ENCODE measurements around the gene SURF1. TPM values are rescaled to one million over a fixed set of nuclear protein-coding genes. Genes with fewer than 3 reads are reported as not detected.
A peak's percentile ranks its signal among the peaks of the same experiment; 100 is the strongest.

SURF1 gene
- total RNA-seq, 1 donor from 2014 or later: 42.9 TPM

GRCh38 chr9:133384736-133385321, 28.5 kb upstream of the SURF1 start:
- DNase-seq (ENCODE audit: low spot score, unreplicated experiment): no peak
- Mint-ChIP-seq H3K4me1 (ENCODE audit: low read depth) (peaks cover 9% of the 10 kb centered on the region), H3K9me3 (ENCODE audit: low read depth) (no peaks in the 10 kb centered on the region), H3K36me3 (ENCODE audit: insufficient read depth) (no peaks in the 10 kb centered on the region), H3K27ac (peak overlapping the region; percentile 70), H3K4me3 (ENCODE audit: low read depth) (no peak overlapping the region), H3K27me3 (no peaks in the 10 kb centered on the region)
- TF ChIP-seq CTCF (IDR thresholded peaks at IDR 0.05; ENCODE audit: unreplicated experiment): no peak

- Mint-ChIP-seq H3K9me3 (ENCODE audit: low read depth) (no peaks in the 10 kb centered on the region), H3K4me3 (ENCODE audit: low read depth) (no peak overlapping the region), H3K4me1 (ENCODE audit: low read depth) (peaks cover 7% of the 10 kb centered on the region), H3K36me3 (ENCODE audit: insufficient read depth) (no peaks in the 10 kb centered on the region), H3K27me3 (no peaks in the 10 kb centered on the region), H3K27ac (no peak overlapping the region)
- no peak for DNase-seq (ENCODE audit: low spot score, unreplicated experiment)
- TF ChIP-seq CTCF (IDR thresholded peaks at IDR 0.05; ENCODE audit: unreplicated experiment): no peak
Measured at GRCh38 chr9:133383438-133383837, 27.2 kb upstream of the SURF1 start.

GRCh38 chr9:133382507-133383141, 26.3 kb upstream of the SURF1 start:
- no peak for DNase-seq (ENCODE audit: low spot score, unreplicated experiment)
- H3K4me3 Mint-ChIP-seq (ENCODE audit: low read depth): no peak overlapping the region
- H3K4me1 Mint-ChIP-seq (ENCODE audit: low read depth): peaks cover 7% of the 10 kb centered on the region
- H3K27me3 Mint-ChIP-seq: no peaks in the 10 kb centered on the region
- no peak for TF ChIP-seq CTCF (IDR thresholded peaks at IDR 0.05; ENCODE audit: unreplicated experiment)
- H3K27ac Mint-ChIP-seq: no peak overlapping the region
- no peaks in the 10 kb centered on the region for H3K9me3 Mint-ChIP-seq (ENCODE audit: low read depth)
- H3K36me3 Mint-ChIP-seq (ENCODE audit: insufficient read depth): no peaks in the 10 kb centered on the region

- H3K36me3 Mint-ChIP-seq (ENCODE audit: insufficient read depth): no peaks in the 10 kb centered on the region
- peaks cover 7% of the 10 kb centered on the region for H3K4me1 Mint-ChIP-seq (ENCODE audit: low read depth)
- H3K4me3 Mint-ChIP-seq (ENCODE audit: low read depth): no peak overlapping the region
- H3K27ac Mint-ChIP-seq: no peak overlapping the region
- no peaks in the 10 kb centered on the region for H3K27me3 Mint-ChIP-seq
- TF ChIP-seq CTCF (IDR thresholded peaks at IDR 0.05; ENCODE audit: unreplicated experiment): no peak
- no peak for DNase-seq (ENCODE audit: low spot score, unreplicated experiment)
- no peaks in the 10 kb centered on the region for H3K9me3 Mint-ChIP-seq (ENCODE audit: low read depth)
Measured at GRCh38 chr9:133380734-133381133, 24.4 kb upstream of the SURF1 start.

- Mint-ChIP-seq H3K36me3 (ENCODE audit: insufficient read depth) (no peaks in the 10 kb centered on the region), H3K27me3 (no peaks in the 10 kb centered on the region), H3K27ac (no peak overlapping the region), H3K4me1 (ENCODE audit: low read depth) (peaks cover 6% of the 10 kb centered on the region), H3K4me3 (ENCODE audit: low read depth) (no peak overlapping the region), H3K9me3 (ENCODE audit: low read depth) (no peaks in the 10 kb centered on the region)
- DNase-seq (ENCODE audit: low spot score, unreplicated experiment): no peak
- no peak for TF ChIP-seq CTCF (IDR thresholded peaks at IDR 0.05; ENCODE audit: unreplicated experiment)
Measured at GRCh38 chr9:133379153-133380086, 23.1 kb upstream of the SURF1 start.
